SK-N-SH (cell line): Measurements from ENCODE around the gene LETM1.

Experiments used
- CTCF ChIP-seq: fragments of 200-600 bp; sonication (generic); IDR thresholded peaks from 2 replicates; pipeline ENCODE4 v1.6.1; 2017; ENCODE audit warnings: antibody characterized with exemption, mild to moderate bottlenecking, moderate library complexity
- EZH2phosphoT487 ChIP-seq: fragments of 200-600 bp; sonication (generic); IDR thresholded peaks from 2 replicates; pipeline ENCODE4 v1.6.1; 2017; ENCODE audit warnings: low read depth, mixed run types, mild to moderate bottlenecking, antibody characterized with exemption, moderate library complexity, borderline replicate concordance
- GABPA ChIP-seq: IDR thresholded peaks from 2 replicates; pipeline ENCODE4 v1.4.0; 2012; ENCODE audit warnings: low read depth, mild to moderate bottlenecking
- SIN3A ChIP-seq: IDR thresholded peaks from 2 replicates; pipeline ENCODE4 v1.6.1; 2012; ENCODE audit warnings: low read depth, mild to moderate bottlenecking, low read length, moderate library complexity, borderline replicate concordance

- TF ChIP-seq CTCF (no peak), EZH2phosphoT487 (no peak), GABPA (no peak), SIN3A (no peak)
Measured at GRCh38 chr4:1762264-1763010, 93.5 kb downstream of the LETM1 start.
